ENCODE measurements around the gene SPIRE1.

DNA sequence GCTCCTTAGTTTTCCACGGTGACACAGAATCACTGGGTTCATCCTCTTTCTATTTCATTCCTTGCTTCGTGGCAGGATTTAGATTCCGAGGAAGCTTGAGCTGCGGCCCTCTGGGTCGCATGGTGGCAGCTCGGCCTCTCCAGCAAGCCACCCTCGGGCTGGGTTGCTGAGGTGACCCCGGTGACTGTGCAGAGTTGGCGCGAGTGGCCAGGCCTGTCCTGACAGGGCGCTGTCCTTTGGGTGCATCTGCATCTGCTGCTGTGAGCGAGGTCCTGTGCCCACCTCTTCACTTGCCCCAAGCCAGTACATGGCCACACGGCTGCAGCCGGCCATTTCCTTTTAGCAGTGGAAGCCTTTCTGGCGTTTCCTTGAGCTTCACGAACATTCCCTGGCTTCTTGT lies 228.4 kb downstream of the SPIRE1 start:
- TF ChIP-seq EZH2 (IDR thresholded peaks at IDR 0.05; ENCODE audit: insufficient read depth, poor library complexity, severe bottlenecking) (no peak), EZH2phosphoT487 (IDR thresholded peaks at IDR 0.05; ENCODE audit: insufficient read depth, low read depth) (no peak)

Data from GM23248 (cell line).